ENCODE data around the gene IFITM10. TPM values are rescaled to one million over a fixed set of nuclear protein-coding genes. Genes with fewer than 3 reads are reported as not detected.
A peak's percentile ranks its signal among the peaks of the same experiment; 100 is the strongest.

The IFITM10 gene
- total and polyA plus RNA-seq, 2 experiments from 2014 or later: 0.41 to 1.6 TPM

DNA sequence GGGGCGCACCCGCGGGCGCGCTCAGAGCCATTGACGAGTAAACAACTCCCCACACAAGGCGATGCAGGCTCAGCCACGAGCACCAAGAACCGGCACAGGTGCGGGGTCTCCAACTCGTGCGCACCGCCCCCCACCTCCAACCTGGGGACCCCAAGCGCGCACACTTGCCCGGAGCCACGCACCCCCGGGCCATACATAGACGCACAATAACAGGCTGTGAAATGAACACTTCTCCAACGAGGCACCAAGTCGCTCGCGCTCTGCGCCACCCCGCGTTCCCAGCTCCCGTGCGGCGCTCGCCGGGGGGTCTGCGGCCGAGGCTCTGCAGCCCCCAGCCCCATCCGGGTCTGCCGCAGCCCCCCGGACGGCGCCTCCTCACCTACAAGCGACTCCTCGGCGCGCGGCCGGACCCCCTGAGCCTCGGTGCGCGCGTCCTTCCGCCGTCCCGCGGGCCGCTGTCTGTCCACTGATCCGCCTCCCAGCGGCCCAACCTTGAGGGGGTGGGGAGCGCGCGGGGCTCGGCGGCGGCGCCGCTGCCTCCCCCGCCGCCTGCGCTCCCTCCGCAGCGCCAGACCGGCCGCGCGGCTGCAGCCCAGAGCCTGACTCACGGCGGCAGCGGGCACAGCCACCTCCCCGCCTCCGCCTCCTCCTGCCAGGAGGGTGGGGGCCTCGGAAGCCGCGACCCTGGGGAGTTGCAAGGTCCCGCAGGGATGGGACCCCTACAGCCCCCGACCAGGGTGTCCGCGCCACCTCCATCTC, 1.6 kb downstream of the IFITM10 start:
- no peaks in the 10 kb centered on the region for H3K27me3 ChIP-seq (replicated peaks; ENCODE audit: insufficient read depth)
- no peak overlapping the region for H2AFZ ChIP-seq
- peak overlapping the region; percentile 70 for H3K4me3 ChIP-seq
- H3K79me2 ChIP-seq (ENCODE audit: insufficient read depth): no peaks in the 10 kb centered on the region
- H3K36me3 ChIP-seq (ENCODE audit: low read depth): no peaks in the 10 kb centered on the region
- H3K9ac ChIP-seq: peak overlapping the region; percentile 69
- in situ Hi-C loops (cut with MboI): no loop called here
- no peak for TF ChIP-seq EZH2phosphoT487 (IDR thresholded peaks at IDR 0.05; ENCODE audit: insufficient read depth, low read depth)
- no peak for TF ChIP-seq EZH2 (IDR thresholded peaks at IDR 0.05; ENCODE audit: insufficient read depth, poor library complexity, severe bottlenecking)
- no peak overlapping the region for H3K27ac ChIP-seq
- peak; percentile 79 for DNase-seq
- 2 to 5% methylated on average over 48 to 58 of the region's 84 CpGs for WGBS, 2 experiments (ENCODE audit: low coverage in 1 of 2, low lambda C conversion rate in 2 of 2, missing lambda C conversion rate in 2 of 2)
- peaks cover 21% of the 10 kb centered on the region for H3K4me1 ChIP-seq (ENCODE audit: insufficient read depth)
- H3K4me2 ChIP-seq (ENCODE audit: unreplicated experiment): peak overlapping the region; percentile 89
- H3K9me2 ChIP-seq (ENCODE audit: insufficient read depth): no peaks in the 10 kb centered on the region
- no peaks in the 10 kb centered on the region for H3K9me3 ChIP-seq (ENCODE audit: low read depth)
- H4K20me1 ChIP-seq (ENCODE audit: insufficient read depth): no peaks in the 10 kb centered on the region
- peaks cover 10% of the 10 kb centered on the region for H3F3A ChIP-seq (ENCODE audit: insufficient read depth)

DNA sequence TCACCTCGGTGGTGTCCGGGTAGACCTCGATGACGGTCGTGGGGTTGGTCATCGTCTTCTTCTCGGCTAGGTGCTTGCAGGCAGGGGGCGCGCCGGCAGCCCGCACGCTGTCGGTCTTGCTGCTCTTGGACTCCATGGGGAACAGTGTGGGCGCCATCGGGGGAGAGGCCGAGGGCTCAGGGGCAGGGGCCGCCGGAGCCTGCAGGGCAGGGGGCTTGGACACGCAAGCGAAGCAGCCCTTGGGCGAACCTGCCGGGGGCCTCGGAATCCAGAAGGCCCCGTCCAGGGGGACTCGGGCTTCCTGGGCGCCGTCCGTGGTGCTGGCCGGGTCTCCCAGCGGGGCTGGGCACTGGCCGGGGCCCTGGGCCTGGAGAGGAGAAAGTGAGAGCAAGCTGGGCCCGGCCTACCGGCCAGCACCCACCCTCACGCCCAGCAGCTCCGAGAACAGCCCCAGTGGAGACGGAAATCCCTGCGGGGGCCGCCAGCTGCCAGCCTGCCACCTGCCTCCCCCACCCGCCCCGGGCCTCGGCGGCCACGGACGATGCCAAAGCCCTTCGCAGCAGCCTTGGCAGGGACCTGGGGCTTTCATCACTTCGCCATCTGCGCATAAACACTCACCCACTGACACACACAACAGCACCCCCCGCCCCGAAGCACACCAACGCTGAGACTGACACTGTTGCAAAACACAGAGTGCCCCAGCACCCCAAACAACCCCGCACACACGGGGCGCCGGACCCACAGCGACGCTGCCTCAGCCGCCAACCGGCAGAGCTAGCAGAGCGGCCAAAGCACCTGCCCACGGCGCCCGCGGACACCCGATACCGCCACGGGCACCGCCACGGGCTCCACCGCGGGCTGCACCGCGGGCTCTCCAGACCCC, 2.4 kb downstream of the IFITM10 start:
- H3K27ac ChIP-seq: no peak overlapping the region
- TF ChIP-seq EZH2 (IDR thresholded peaks at IDR 0.05; ENCODE audit: insufficient read depth, poor library complexity, severe bottlenecking) (no peak), EZH2phosphoT487 (IDR thresholded peaks at IDR 0.05; ENCODE audit: insufficient read depth, low read depth) (no peak)
- H3F3A ChIP-seq (ENCODE audit: insufficient read depth): peaks cover 10% of the 10 kb centered on the region
- H3K79me2 ChIP-seq (ENCODE audit: insufficient read depth): no peaks in the 10 kb centered on the region
- no peaks in the 10 kb centered on the region for H3K27me3 ChIP-seq (replicated peaks; ENCODE audit: insufficient read depth)
- no peaks in the 10 kb centered on the region for H3K36me3 ChIP-seq (ENCODE audit: low read depth)
- H3K4me3 ChIP-seq: peak overlapping the region; percentile 70
- H4K20me1 ChIP-seq (ENCODE audit: insufficient read depth): no peaks in the 10 kb centered on the region
- no peak overlapping the region for H2AFZ ChIP-seq
- H3K9ac ChIP-seq: peak overlapping the region; percentile 69
- peak; percentile 59 for DNase-seq
- no peaks in the 10 kb centered on the region for H3K9me2 ChIP-seq (ENCODE audit: insufficient read depth)
- in situ Hi-C loops (cut with MboI): no loop called here
- H3K9me3 ChIP-seq (ENCODE audit: low read depth): no peaks in the 10 kb centered on the region
- WGBS, 2 experiments (ENCODE audit: low coverage in 1 of 2, low lambda C conversion rate in 2 of 2, missing lambda C conversion rate in 2 of 2): 19 to 36% methylated on average over 57 to 62 of the region's 72 CpGs
- H3K4me1 ChIP-seq (ENCODE audit: insufficient read depth): peaks cover 21% of the 10 kb centered on the region
- H3K4me2 ChIP-seq (ENCODE audit: unreplicated experiment): peak overlapping the region; percentile 89

DNA sequence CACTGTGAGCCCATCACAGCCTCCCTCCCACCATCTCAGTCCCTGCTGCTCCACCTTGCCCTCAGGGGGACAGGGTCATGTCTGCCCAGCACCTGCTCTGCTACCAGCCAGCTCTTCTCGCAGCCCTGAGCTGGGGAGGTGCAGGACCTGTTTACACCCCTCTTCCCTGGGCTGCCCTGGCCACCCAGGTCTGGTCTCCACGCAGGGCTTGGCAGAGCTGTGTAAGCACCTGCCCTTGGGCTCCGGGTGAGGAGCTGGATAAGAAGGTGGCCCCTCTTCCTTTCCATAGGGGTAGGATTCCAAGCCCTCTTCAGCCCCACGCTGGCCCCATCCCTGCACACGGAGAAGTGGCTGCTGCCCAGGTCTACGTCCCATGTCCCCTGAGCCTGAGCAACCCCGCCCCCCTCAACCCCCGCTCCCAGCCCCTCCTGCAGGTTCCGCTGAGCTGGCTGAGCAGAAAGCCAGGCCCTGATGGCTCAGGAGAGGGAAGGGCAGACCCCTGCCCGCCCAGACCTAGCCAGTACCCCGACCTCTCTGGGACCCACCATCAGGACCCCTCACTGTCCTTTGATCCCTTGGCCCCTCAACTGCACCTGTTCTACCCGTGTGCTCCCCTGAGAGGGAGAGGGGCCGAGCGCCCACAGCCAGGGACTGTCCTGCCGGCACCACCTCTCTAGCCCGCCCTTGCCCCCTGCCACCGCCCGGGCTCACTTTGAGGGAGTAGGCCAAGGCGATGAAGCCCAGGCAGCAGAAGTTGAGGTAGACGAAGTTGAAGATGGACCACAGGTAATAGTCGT, 3.2 kb downstream of the IFITM10 start:
- in situ Hi-C loops (cut with MboI): no loop called here
- Histone ChIP-seq H4K20me1 (ENCODE audit: insufficient read depth) (no peaks in the 10 kb centered on the region), H3K27me3 (replicated peaks; ENCODE audit: insufficient read depth) (no peaks in the 10 kb centered on the region), H3K9me3 (ENCODE audit: low read depth) (no peaks in the 10 kb centered on the region), H3K9me2 (ENCODE audit: insufficient read depth) (no peaks in the 10 kb centered on the region), H3K36me3 (ENCODE audit: low read depth) (no peaks in the 10 kb centered on the region), H3K4me3 (no peak overlapping the region), H3K4me1 (ENCODE audit: insufficient read depth) (peaks cover 21% of the 10 kb centered on the region), H3K27ac (no peak overlapping the region), H3F3A (ENCODE audit: insufficient read depth) (peaks cover 10% of the 10 kb centered on the region), H3K4me2 (ENCODE audit: unreplicated experiment) (no peak overlapping the region), H2AFZ (no peak overlapping the region), H3K79me2 (ENCODE audit: insufficient read depth) (no peaks in the 10 kb centered on the region), H3K9ac (no peak overlapping the region)
- 92 to 96% methylated on average over 11 to 21 of the region's 21 CpGs for WGBS, 2 experiments (ENCODE audit: low coverage in 1 of 2, low lambda C conversion rate in 2 of 2, missing lambda C conversion rate in 2 of 2)
- DNase-seq: no peak
- no peak for TF ChIP-seq EZH2phosphoT487 (IDR thresholded peaks at IDR 0.05; ENCODE audit: insufficient read depth, low read depth)
- TF ChIP-seq EZH2 (IDR thresholded peaks at IDR 0.05; ENCODE audit: insufficient read depth, poor library complexity, severe bottlenecking): no peak

DNA sequence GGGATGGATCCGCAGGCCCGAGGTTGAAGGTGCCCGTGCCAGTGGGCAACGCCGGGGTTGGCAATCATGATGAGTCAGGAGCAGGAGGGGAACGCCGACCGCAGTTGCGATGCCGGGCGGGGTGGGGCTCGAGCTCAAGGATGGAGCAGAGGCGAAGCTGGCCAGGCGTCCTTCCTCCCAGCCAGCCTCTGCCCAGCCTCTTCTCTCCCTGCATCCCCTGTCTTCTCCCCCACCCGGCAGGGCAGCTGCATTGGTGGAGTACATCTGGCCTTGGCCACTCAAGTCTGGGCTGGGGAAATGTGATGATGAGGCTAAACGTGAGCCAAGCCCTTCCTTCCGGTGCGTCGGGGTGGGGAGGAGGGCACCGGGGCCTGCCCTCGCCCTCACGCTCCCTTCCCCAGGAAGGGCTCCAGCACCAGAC, 3.9 kb downstream of the IFITM10 start:
- Histone ChIP-seq H3K79me2 (ENCODE audit: insufficient read depth) (no peaks in the 10 kb centered on the region), H3K4me2 (ENCODE audit: unreplicated experiment) (no peak overlapping the region), H3K27me3 (replicated peaks; ENCODE audit: insufficient read depth) (no peaks in the 10 kb centered on the region), H3K9me2 (ENCODE audit: insufficient read depth) (no peaks in the 10 kb centered on the region), H3F3A (ENCODE audit: insufficient read depth) (peaks cover 10% of the 10 kb centered on the region), H3K9ac (no peak overlapping the region), H2AFZ (no peak overlapping the region), H3K27ac (no peak overlapping the region), H4K20me1 (ENCODE audit: insufficient read depth) (no peaks in the 10 kb centered on the region), H3K4me1 (ENCODE audit: insufficient read depth) (peaks cover 21% of the 10 kb centered on the region), H3K36me3 (ENCODE audit: low read depth) (no peaks in the 10 kb centered on the region), H3K4me3 (no peak overlapping the region), H3K9me3 (ENCODE audit: low read depth) (no peaks in the 10 kb centered on the region)
- in situ Hi-C loops (cut with MboI): no loop called here
- TF ChIP-seq EZH2 (IDR thresholded peaks at IDR 0.05; ENCODE audit: insufficient read depth, poor library complexity, severe bottlenecking): no peak
- no peak for TF ChIP-seq EZH2phosphoT487 (IDR thresholded peaks at IDR 0.05; ENCODE audit: insufficient read depth, low read depth)
- no peak for DNase-seq
- 84 to 90% methylated on average over 12 to 17 of the region's 22 CpGs for WGBS, 2 experiments (ENCODE audit: low coverage in 1 of 2, low lambda C conversion rate in 2 of 2, missing lambda C conversion rate in 2 of 2)

Measured in GM23248 (cell line).